RWPE2 (cell line): Measurements from ENCODE around the gene RFC4.

Experiments
- ATAC-seq: fragments of 200-7000 bp; cut with Tn5 transposase; 3 replicates; pipeline ENCODE4 v1.9.1; 2021; ENCODE audit warnings: low read depth
- DNase-seq: peaks from one replicate; pipeline ENCODE4 v3.0.0-alpha.2; 2020; ENCODE audit warnings: low spot score
- H3K27ac ChIP-seq: fragments of 450-650 bp; 2 replicates; pipeline ENCODE4 v1.5.1; 2017; ENCODE audit warnings: mild to moderate bottlenecking; ENCODE audit not compliant: poor library complexity, severe bottlenecking
- H3K27me3 ChIP-seq: fragments of 250-450 bp; sonication (Bioruptor Pico); 2 replicates; pipeline ENCODE4 v1.5.1; 2021; ENCODE audit warnings: mild to moderate bottlenecking, moderate library complexity; ENCODE audit not compliant: insufficient read depth, poor library complexity, severe bottlenecking
- H3K36me3 ChIP-seq: fragments of 250-450 bp; sonication (Bioruptor Pico); 2 replicates; pipeline ENCODE4 v1.5.1; 2020; ENCODE audit warnings: low read depth, mild to moderate bottlenecking, moderate library complexity
- H3K4me1 ChIP-seq: fragments of 250-450 bp; sonication (Bioruptor Pico); 2 replicates; pipeline ENCODE4 v1.5.1; 2021; ENCODE audit warnings: mild to moderate bottlenecking, moderate library complexity; ENCODE audit not compliant: insufficient read depth, poor library complexity, severe bottlenecking
- H3K4me3 ChIP-seq: fragments of 250-450 bp; sonication (Bioruptor Pico); 2 replicates; pipeline ENCODE4 v1.5.1; 2021; ENCODE audit warnings: mild to moderate bottlenecking, moderate library complexity; ENCODE audit not compliant: severe bottlenecking
- H3K9me3 ChIP-seq: fragments of 250-450 bp; sonication (Bioruptor Pico); 2 replicates; pipeline ENCODE4 v1.5.1; 2021; ENCODE audit warnings: mild to moderate bottlenecking, moderate library complexity; ENCODE audit not compliant: severe bottlenecking
- TF ChIP-seq, protein P1 (sequence below): fragments of 450-650 bp; IDR thresholded peaks from one replicate; pipeline ENCODE4 v1.5.1; 2017; ENCODE audit warnings: mild to moderate bottlenecking, moderate library complexity; ENCODE audit not compliant: poor library complexity, severe bottlenecking

The RFC4 gene

DNA sequence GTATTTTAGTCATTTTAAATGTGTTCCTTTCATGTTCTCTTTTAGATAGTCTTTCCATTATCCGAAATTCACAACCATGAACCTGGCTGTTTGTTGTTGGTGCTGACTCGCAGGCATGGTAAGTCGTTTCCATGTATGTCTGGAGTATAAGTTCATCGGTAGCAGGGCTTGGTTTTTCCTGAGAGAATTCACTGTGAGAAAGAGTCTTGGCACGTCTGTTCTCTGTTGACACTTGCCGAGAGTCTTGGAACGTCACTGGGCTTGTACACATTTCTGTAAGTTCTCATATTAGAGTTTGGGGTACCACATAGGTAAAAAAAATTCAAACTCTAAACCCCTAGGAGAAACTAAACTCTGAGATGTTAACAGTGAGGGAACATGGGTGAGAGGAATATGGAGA lies 52.3 kb downstream of the RFC4 start:
- ATAC-seq (peak; percentile 17; the same call in 1 of the 3 replicates), DNase-seq (no peak)
- Histone ChIP-seq H3K36me3 (no peaks in the 10 kb centered on the region), H3K4me1 (peaks cover 18% of the 10 kb centered on the region), H3K4me3 (no peak overlapping the region), H3K27ac (peak overlapping the region; percentile 90), H3K9me3 (no peaks in the 10 kb centered on the region), H3K27me3 (no peaks in the 10 kb centered on the region)
- TF ChIP-seq, protein P1, sequence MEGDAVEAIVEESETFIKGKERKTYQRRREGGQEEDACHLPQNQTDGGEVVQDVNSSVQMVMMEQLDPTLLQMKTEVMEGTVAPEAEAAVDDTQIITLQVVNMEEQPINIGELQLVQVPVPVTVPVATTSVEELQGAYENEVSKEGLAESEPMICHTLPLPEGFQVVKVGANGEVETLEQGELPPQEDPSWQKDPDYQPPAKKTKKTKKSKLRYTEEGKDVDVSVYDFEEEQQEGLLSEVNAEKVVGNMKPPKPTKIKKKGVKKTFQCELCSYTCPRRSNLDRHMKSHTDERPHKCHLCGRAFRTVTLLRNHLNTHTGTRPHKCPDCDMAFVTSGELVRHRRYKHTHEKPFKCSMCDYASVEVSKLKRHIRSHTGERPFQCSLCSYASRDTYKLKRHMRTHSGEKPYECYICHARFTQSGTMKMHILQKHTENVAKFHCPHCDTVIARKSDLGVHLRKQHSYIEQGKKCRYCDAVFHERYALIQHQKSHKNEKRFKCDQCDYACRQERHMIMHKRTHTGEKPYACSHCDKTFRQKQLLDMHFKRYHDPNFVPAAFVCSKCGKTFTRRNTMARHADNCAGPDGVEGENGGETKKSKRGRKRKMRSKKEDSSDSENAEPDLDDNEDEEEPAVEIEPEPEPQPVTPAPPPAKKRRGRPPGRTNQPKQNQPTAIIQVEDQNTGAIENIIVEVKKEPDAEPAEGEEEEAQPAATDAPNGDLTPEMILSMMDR = no peak

DNA sequence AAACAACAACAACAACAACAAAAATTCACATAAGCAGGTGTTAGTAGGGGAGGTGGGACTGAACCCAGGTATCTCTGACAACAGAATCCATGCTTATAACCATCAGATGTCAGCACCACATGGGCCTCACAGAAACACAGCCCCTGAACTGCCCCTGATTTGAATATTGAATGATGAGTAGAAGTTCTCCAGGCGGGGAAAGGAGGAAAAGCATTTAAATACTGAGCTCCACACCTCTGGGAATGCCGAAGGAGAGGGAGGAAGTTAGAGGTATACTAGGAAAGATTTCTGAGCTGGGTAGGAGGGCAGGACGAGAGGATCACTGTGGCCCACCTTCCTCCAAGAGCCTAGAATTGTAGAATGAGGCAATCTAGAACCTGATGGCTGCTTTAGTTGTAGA lies 54.8 kb downstream of the RFC4 start:
- ATAC-seq (no peak), DNase-seq (no peak)
- Histone ChIP-seq H3K27me3 (no peaks in the 10 kb centered on the region), H3K27ac (no peak overlapping the region), H3K4me1 (peaks cover 15% of the 10 kb centered on the region), H3K9me3 (no peaks in the 10 kb centered on the region), H3K36me3 (no peaks in the 10 kb centered on the region), H3K4me3 (no peak overlapping the region)
- TF ChIP-seq, protein P1 = no peak

DNA sequence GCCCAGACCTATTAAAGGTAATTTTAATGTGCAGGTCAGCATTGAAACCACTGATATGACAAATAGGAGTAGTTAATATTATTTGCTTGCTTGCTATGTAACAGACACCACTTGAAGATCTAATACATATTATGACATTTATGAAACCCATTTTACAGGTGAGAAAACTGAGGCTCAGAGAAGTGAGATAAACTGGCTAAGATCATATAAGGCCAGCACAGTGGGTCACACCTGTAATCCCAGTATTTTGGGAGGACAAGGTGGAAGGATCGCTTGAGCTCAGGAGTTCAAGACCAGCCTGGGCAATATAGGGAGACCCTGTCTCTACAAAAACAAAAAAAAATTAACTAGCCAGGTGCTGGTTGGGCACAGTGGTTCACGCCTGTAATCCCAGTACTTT lies 56.0 kb downstream of the RFC4 start:
- no peaks in the 10 kb centered on the region for H3K36me3 ChIP-seq
- no peaks in the 10 kb centered on the region for H3K9me3 ChIP-seq
- H3K27ac ChIP-seq = no peak overlapping the region
- ATAC-seq (no peak), DNase-seq (no peak)
- H3K27me3 ChIP-seq = no peaks in the 10 kb centered on the region
- TF ChIP-seq, protein P1 = no peak
- H3K4me1 ChIP-seq = peaks cover 20% of the 10 kb centered on the region
- H3K4me3 ChIP-seq = no peak overlapping the region

DNA sequence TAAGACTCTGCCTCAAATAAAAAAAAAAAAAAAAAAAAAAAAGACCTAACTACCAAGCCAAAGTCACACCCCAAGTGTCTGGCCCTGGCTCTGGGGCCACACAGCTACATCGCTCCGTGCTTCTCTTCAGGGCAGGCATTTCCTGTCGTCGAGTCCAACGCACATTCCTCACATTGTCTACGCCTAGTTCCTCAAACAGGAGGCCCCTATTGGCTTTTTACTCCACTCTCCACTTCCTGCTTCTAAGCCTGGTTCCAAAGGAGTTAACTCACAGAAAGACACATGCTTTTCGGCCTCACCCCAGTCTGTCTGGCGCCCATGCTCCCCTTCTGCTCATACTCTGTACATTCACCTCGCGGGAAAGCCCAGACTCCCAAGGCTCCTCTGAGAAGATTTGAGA lies 60.3 kb downstream of the RFC4 start:
- ATAC-seq = peak; percentile 97
- H3K4me3 ChIP-seq = no peak overlapping the region
- no peaks in the 10 kb centered on the region for H3K36me3 ChIP-seq
- no peaks in the 10 kb centered on the region for H3K27me3 ChIP-seq
- TF ChIP-seq, protein P1 = no peak
- peak overlapping the region; percentile 43 for H3K27ac ChIP-seq
- no peaks in the 10 kb centered on the region for H3K9me3 ChIP-seq
- H3K4me1 ChIP-seq = peaks cover 8% of the 10 kb centered on the region
- no peak for DNase-seq

DNA sequence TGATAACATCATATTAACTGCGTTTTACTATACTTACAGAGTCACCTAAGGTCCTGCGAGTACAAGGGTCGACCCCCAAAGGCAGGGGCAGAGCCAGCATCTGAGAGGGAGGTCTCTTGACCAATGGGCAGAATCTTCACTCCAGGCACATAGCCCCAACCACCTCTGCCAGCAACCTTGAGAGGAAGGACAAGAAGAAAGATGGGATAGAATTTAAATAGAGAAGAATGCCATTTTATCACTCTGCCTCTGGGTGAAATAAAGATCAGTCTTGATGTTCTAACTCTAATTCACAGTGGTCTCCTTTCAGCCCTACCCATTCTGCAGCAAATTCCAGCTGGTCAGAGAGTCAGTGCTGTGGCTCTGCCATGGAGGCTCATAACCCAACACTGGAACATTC lies 62.6 kb downstream of the RFC4 start:
- TF ChIP-seq, protein P1 = no peak
- no peak for ATAC-seq

More for the DNA sequence above, 62.6 kb downstream of the RFC4 start:
- Histone ChIP-seq H3K36me3 (no peaks in the 10 kb centered on the region), H3K27me3 (no peaks in the 10 kb centered on the region), H3K4me3 (no peak overlapping the region), H3K4me1 (peaks cover 8% of the 10 kb centered on the region), H3K9me3 (no peaks in the 10 kb centered on the region), H3K27ac (no peak overlapping the region)
- no peak for DNase-seq
